NCI-H187 treated with DMSO at 0.1 percent for 48 hours (cell line): ENCODE data around the gene CUBN.

ENCODE experiments used
- DNase-seq: peaks from one replicate; lab custom pipeline; 2025; lab: John Stamatoyannopoulos, UW

The CUBN gene

GRCh38 chr10:16820421-16820820, 309.2 kb downstream of the CUBN start:
- DNase-seq: no peak

- DNase-seq: no peak
These were observed 309.6 kb downstream of the CUBN start for GRCh38 chr10:16820018-16820417.

- DNase-seq: no peak
These were observed 310.2 kb downstream of the CUBN start for GRCh38 chr10:16819436-16819835.

- DNase-seq: no peak
These were observed 310.6 kb downstream of the CUBN start for GRCh38 chr10:16819026-16819425.

- peak; percentile 86 for DNase-seq
These were observed 312.2 kb downstream of the CUBN start, which contains the start of gene RSU1 for GRCh38 chr10:16817125-16818019. RSU1 (minus strand) TSS chr10:16817424; CDS start chr10:16817081, 343 bp downstream.

DNA sequence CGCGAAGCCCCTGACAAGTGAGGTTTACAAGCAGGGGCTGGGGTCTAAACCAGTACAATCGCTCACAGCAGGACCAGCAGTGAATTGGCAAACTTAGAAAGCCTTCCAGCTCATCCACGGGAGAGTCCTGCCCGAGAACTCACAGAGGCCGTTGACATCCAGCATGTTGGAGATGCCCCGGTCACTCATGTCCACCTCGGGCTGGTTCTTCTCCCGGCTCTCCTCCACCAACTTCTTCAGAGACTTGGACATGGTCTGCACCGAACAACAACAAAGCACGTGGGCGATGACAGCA, 312.8 kb downstream of the CUBN start:
- no peak for DNase-seq

DNA sequence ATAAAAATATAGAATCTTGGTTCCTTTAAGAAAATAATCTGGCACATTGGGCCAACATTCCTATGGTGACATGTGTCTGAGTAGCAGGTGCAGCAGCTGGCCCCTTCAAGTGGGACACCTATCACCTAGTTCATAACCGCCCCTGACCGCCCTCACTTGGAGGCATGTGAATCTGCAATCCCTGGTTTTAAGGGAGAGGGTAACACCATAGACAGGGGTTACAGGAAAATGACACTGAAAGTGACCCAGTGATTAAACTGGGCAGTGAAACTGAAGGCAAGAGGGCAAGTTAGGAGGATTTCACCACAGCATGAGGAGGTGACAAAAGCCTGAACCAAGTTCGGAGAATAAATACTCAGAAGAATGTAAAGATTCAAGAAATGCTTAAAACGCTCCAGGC, 313.4 kb downstream of the CUBN start:
- DNase-seq: no peak

- no peak for DNase-seq
These were observed 315.6 kb downstream of the CUBN start for GRCh38 chr10:16814012-16814411.

DNA sequence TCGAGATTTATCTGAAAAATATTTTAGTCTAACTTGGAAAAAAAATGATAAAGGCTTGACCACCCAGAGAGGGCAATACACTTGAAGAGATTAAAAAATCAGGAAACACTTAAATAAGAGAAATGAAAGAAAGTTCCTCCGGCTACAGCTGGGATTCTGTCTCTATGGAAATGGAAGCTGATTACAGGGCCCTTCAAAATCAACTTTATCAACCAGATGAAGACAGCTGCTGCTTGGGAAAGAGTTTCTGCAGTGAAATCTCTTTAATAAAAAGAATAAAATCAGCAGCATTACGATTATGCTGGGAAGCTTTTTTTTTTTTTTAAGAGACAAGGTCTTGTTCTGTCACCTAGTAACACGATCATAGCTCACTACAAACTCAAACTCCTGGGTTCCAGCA, 316.9 kb downstream of the CUBN start:
- DNase-seq: no peak

DNA sequence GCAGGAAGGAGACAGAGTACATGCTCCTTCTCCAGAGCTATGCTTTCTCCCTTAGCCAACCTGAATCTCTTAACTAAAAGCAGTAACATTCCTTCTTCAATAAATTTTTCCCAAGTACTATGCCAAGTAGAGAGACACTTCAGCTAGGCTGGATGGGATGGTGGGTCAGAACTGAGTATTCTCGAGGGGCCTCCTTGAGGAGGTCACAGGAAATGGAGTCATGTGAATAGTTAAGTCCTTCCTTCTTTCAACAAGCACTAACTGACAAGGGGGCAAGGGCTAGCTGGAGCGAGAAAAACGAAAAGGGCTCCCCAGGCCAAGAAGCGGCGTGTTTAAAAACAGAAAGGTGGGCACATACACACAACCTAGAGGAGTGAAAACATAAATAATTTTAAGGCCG, 317.8 kb downstream of the CUBN start:
- no peak for DNase-seq

GRCh38 chr10:16811292-16811691, 318.3 kb downstream of the CUBN start:
- no peak for DNase-seq

DNA sequence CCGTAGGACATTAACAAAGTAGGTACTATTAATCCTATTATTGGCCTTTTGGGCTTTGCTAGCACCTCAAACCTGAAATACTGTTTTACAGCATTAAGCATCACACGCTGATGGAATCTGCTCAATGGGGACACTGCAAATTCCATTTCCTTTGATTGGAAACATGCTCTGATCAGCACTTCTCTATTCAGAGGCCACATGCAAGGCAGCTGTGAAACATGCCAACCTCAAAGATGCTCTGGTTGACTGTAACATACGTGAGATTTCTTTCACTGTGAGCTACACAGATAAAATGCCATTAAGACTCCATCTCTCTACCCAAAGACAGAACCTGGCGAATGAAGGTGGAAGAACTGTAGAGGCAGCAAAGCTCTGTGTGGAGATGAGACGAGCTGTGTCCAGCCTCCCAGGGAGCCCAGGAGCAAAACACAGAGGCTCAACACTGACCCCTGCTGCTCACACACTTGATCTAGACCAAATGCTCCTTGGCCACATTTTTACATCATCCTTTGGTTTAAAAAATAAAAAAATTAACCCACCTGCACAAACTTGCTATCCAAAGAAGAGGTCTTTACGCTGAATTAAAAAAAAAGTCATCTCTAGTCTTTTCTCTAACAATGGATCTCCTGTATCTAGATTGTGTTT, 320.4 kb downstream of the CUBN start:
- no peak for DNase-seq

- no peak for DNase-seq
These were observed 325.5 kb downstream of the CUBN start for GRCh38 chr10:16804123-16804522.

- DNase-seq: no peak
These were observed 326.1 kb downstream of the CUBN start for GRCh38 chr10:16803464-16803863.

GRCh38 chr10:16799621-16800020, 330.0 kb downstream of the CUBN start:
- DNase-seq: no peak

DNA sequence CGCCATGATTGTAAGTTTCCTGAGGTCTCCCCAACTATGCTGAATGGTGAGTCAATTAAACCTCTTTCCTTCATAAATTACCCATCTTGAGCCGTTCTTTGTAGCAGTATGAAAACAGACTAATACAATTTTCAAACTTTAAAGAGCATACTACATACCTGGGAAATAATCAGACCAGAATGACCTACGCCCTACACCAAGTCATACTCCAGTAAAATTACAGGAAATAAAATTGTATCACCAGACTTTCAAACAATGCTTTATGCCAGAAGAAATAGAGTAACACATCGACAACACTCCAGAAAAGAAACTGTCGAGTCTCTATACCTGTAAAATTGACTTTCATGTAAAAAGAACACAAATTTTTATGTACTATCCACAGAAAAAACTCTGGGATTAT, 331.0 kb downstream of the CUBN start:
- DNase-seq: no peak

GRCh38 chr10:16795410-16796073, 334.1 kb downstream of the CUBN start:
- DNase-seq: no peak

DNA sequence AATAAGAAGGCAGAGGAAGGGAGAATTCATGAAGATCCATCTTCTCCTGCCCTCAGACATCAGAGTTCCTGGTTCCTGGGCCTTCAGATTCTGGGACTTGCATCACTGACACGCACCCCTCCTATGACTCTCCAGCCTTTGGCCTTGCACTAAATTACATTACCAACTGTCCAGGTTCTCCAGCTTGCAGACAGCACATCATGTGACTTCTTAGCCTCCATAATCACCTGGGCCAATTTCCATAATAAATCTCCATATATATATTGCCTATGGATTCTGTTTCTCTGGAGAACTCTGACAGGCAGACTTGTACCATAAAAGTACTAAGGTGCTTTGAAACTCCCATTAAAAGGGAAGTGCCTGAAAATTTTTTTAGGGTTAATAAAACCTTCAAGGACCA, 335.6 kb downstream of the CUBN start:
- no peak for DNase-seq

- no peak for DNase-seq
These were observed 336.9 kb downstream of the CUBN start for GRCh38 chr10:16792675-16793074.

DNA sequence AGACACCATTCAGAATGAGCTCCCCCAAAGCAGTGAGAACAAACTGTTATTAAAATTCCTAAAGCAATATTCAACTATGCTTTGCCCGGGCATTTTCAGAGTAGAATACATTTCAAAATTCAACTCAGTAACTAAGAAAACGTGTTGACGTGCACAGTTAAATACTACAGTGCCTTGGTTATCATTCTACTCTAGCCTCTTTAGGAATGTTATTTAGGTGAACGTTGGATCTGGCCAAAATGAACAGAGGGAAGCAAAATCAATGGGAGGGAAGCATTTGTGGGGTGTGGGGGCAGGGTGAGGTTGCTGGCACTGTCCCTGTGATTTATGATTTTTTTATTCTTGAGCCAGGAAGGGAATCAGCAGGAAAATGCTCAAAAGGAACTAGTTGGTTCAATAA, 339.8 kb downstream of the CUBN start:
- DNase-seq: no peak

GRCh38 chr10:16789261-16789660, 340.4 kb downstream of the CUBN start:
- DNase-seq: no peak

- no peak for DNase-seq
These were observed 340.8 kb downstream of the CUBN start for GRCh38 chr10:16788778-16789177.

DNA sequence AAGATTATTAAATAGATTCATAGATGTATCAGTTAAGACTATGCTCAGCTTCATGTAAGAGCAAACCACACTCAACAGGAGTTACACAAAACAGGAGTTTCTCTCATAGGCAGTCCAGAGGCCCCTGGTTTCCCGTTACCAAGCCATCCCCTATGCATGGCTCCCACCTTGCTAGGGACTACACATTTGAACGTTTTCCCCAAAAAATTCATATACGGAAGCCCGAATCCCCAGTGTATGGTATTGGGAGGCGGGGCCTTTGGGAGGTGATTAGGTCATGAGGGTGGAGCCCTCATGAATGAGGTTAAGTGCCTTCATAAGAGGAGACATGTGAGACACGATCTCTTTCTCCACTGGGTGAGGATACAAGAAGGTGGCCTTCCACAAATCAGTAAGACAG, 341.5 kb downstream of the CUBN start:
- DNase-seq: no peak
